ENCODE measurements around the gene MAPK12. TPM values are rescaled to one million over a fixed set of nuclear protein-coding genes. Genes with fewer than 3 reads are reported as not detected.
A peak's percentile ranks its signal among the peaks of the same experiment; 100 is the strongest.

Gene MAPK12
- total and polyA plus RNA-seq, 7 donors: 57.4 to 178 (median 131) TPM

DNA sequence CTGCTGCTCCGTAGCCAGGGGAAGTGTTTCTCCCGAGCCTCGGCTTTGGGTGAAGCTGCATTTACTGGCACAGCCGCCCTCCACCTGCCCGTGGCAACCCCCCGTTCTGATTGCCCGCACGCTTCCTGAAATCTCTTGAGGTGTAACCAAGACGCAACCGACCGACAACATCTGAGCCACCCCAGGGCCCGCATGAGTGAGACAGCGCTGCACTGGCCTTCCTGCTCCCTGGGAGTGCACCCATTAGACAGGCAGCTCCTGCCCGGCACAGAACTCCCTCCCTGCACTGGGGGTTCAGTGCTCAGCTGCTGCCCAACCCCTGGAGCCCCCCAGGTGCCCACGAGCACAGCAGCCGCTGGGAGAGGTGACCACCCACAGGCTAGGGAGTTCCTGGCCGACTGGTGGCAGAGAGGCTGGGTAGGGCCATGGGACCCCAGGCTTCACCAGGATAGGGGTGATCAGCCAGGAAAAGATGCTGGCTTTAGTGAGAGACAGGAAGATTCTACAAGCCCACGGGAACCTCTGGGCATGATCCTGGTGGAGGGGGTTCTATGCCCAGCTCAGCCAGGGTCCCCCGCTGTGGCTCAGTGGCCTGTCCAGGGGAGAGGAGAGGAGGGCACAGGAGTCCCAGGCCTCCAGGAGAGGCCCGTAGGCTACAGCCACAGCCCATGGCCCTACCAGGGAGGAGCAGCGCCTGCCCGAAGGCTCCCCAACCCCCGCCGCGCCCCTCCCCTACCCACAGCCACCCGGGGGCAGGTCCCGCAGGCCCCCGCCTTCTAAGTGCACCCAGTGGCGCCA lies 31.4 kb upstream of the MAPK12 start:
- H3K36me3 ChIP-seq (ENCODE audit: insufficient read depth in 1 of 2, low read depth in 1 of 2): peaks cover 0 to 21% of the 10 kb centered on the region in 2 donors
- H3K27ac ChIP-seq: peak overlapping the region; percentile 63
- DNase-seq (no peak), ATAC-seq (peak in 2 of 4 donors; percentile 20 to 21)
- TF ChIP-seq, protein P1, sequence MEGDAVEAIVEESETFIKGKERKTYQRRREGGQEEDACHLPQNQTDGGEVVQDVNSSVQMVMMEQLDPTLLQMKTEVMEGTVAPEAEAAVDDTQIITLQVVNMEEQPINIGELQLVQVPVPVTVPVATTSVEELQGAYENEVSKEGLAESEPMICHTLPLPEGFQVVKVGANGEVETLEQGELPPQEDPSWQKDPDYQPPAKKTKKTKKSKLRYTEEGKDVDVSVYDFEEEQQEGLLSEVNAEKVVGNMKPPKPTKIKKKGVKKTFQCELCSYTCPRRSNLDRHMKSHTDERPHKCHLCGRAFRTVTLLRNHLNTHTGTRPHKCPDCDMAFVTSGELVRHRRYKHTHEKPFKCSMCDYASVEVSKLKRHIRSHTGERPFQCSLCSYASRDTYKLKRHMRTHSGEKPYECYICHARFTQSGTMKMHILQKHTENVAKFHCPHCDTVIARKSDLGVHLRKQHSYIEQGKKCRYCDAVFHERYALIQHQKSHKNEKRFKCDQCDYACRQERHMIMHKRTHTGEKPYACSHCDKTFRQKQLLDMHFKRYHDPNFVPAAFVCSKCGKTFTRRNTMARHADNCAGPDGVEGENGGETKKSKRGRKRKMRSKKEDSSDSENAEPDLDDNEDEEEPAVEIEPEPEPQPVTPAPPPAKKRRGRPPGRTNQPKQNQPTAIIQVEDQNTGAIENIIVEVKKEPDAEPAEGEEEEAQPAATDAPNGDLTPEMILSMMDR (IDR thresholded peaks at IDR 0.05): no peak
- H3K4me1 ChIP-seq: peaks cover 9% of the 10 kb centered on the region
- 51 to 69% (median 67%) methylated on average over 20 to 29 of the region's 29 CpGs for WGBS, 3 donors
- peak overlapping the region; percentile 38 for H3K4me3 ChIP-seq
- intact Hi-C loops (cut with DNase I): no loop called here
- no peaks in the 10 kb centered on the region for H3K27me3 ChIP-seq (ENCODE audit: insufficient read depth in 3 of 3, low read length in 2 of 3)
- no peaks in the 10 kb centered on the region for H3K9me3 ChIP-seq

- peaks cover 9% of the 10 kb centered on the region for H3K4me1 ChIP-seq
- intact Hi-C loops (cut with DNase I): no loop called here
- WGBS, 3 donors: 80 to 87% (median 84%) methylated on average over 35 to 37 of the region's 37 CpGs
- no peak overlapping the region for H3K27ac ChIP-seq
- H3K9me3 ChIP-seq: no peaks in the 10 kb centered on the region
- ATAC-seq (no peak), DNase-seq (no peak)
- H3K36me3 ChIP-seq (ENCODE audit: insufficient read depth in 1 of 2, low read depth in 1 of 2): peaks cover 0 to 43% of the 10 kb centered on the region in 2 donors
- TF ChIP-seq, protein P1 (IDR thresholded peaks at IDR 0.05): no peak
- no peaks in the 10 kb centered on the region for H3K27me3 ChIP-seq (ENCODE audit: insufficient read depth in 3 of 3, low read length in 2 of 3)
- no peak overlapping the region for H3K4me3 ChIP-seq
Measured at GRCh38 chr22:50289942-50290630, 28.6 kb upstream of the MAPK12 start.

DNA sequence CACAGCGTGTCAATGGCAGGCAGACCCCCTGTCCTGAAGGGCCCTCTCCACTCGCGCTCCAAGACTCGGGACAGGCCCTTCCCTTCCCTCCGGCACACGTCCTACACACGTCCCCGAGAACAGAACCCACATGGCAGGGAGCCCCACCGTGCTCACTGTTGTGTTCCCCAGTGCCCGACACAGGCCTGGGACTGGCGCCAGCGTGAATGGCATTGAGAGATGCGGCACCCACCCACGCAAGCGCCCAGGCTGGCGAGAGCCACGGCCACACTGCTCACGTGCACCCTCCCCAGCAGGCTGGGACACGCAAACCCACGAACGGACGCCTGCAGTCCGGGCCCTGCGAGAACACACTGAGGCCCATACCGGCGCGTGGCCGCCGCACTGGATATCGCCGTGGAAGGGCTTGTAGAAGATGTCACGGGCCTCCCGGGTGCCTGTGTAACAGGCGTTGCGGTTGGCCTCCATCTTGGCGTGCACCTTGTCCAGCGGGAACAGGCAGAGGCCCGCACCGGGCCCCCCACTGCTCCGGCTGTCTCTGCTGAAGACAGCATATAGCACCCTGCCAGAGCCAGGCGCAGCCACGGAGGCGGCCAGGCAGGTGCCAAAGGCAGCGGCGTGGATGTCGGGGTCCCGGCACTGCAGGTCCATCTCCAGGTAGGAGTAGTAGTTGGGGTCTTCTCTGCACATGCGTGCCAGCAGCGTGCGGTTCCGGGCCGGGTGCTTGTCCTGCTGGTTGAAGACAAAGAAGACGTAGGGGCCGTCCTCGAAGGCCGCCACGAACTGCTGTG lies 27.9 kb upstream of the MAPK12 start:
- no peak for ATAC-seq
- no peaks in the 10 kb centered on the region for H3K9me3 ChIP-seq
- H3K27ac ChIP-seq: no peak overlapping the region
- H3K4me1 ChIP-seq: peaks cover 9% of the 10 kb centered on the region
- DNase-seq: no peak
- no peak overlapping the region for H3K4me3 ChIP-seq
- H3K36me3 ChIP-seq (ENCODE audit: insufficient read depth in 1 of 2, low read depth in 1 of 2): peaks cover 0 to 44% of the 10 kb centered on the region in 2 donors
- H3K27me3 ChIP-seq (ENCODE audit: insufficient read depth in 3 of 3, low read length in 2 of 3): no peaks in the 10 kb centered on the region
- TF ChIP-seq, protein P1 (IDR thresholded peaks at IDR 0.05): no peak
- 92 to 94% (median 93%) methylated on average over 47 to 57 of the region's 57 CpGs for WGBS, 3 donors
- intact Hi-C loops (cut with DNase I): no loop called here

DNA sequence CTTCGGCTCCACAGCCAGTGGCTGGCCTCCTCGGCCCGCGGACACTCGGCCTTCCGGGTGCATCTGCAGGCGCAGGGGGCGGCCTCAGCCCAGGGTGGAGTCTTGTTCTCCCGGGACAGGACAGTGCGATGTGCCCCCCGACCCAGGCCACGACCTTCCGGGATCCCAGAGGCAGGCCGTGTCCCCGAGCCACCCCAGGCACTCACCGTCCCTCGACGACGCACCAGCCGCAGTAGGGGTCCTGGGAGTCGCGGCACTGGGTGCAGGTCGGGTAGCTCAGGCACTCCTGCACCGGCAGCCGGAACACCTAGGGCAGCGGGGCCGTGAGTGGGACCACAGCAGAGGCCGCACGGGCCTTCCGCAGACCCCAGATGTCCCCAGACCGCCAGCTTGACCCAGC lies 26.2 kb upstream of the MAPK12 start:
- no peaks in the 10 kb centered on the region for H3K4me1 ChIP-seq
- H3K9me3 ChIP-seq: no peaks in the 10 kb centered on the region
- 94 to 96% (median 96%) methylated on average over 31 of the region's 31 CpGs for WGBS, 3 donors
- DNase-seq: no peak
- H3K4me3 ChIP-seq: no peak overlapping the region
- H3K27ac ChIP-seq: no peak overlapping the region
- ATAC-seq: no peak
- H3K27me3 ChIP-seq (ENCODE audit: insufficient read depth in 3 of 3, low read length in 2 of 3): no peaks in the 10 kb centered on the region
- H3K36me3 ChIP-seq (ENCODE audit: insufficient read depth in 1 of 2, low read depth in 1 of 2): peaks cover 0 to 56% of the 10 kb centered on the region in 2 donors
- TF ChIP-seq, protein P1 (IDR thresholded peaks at IDR 0.05): no peak
- intact Hi-C loops (cut with DNase I): no loop called here

Data from psoas muscle (tissue), 8 donors.